PC-9 (cell line): ENCODE results near the gene SCN1B.

Experiments used
- CTCF ChIP-seq: fragments of 200-600 bp; sonication (generic); conservative IDR thresholded peaks from 2 replicates; pipeline ENCODE4 v1.6.1; 2017; ENCODE audit warnings: mixed run types, antibody characterized with exemption, mild to moderate bottlenecking, moderate library complexity
- EZH2 ChIP-seq: fragments of 200-600 bp; sonication (generic); IDR thresholded peaks from 2 replicates; pipeline ENCODE4 v1.8.0; 2017; ENCODE audit warnings: antibody characterized with exemption, low read depth

GRCh38 chr19:35083691-35084508, 53.6 kb downstream of the SCN1B start:
- TF ChIP-seq CTCF (no peak), EZH2 (no peak)
